Measurements from ENCODE around the gene PRKD1. TPM values are rescaled to one million over a fixed set of nuclear protein-coding genes. Genes with fewer than 3 reads are reported as not detected.
A peak's percentile ranks its signal among the peaks of the same experiment; 100 is the strongest.
"Not testable (repeated sequence)": the region's sequence is repeated elsewhere in the genome, so short reads cannot be mapped to it uniquely, and the experiment has no call there.

Gene PRKD1
- total RNA-seq, 1 donor from 2014 or later: 17.2 TPM

- Histone ChIP-seq H3K27ac (no peak overlapping the region), H3K9me3 (no peaks in the 10 kb centered on the region), H3K4me1 (peaks cover 18% of the 10 kb centered on the region), H3K27me3 (no peaks in the 10 kb centered on the region), H3K36me3 (no peaks in the 10 kb centered on the region), H3K4me3 (no peak overlapping the region)
- DNase-seq (no peak), ATAC-seq (no peak)
- no peak for TF ChIP-seq CTCF (IDR thresholded peaks at IDR 0.05)
- intact Hi-C loops (cut with DNase I): no loop called here
These were observed 188.7 kb downstream of the PRKD1 start for GRCh38 chr14:29738950-29739349.

- H3K4me3 ChIP-seq: no peak overlapping the region
- H3K27ac ChIP-seq: no peak overlapping the region
- H3K9me3 ChIP-seq: no peaks in the 10 kb centered on the region
- peaks cover 11% of the 10 kb centered on the region for H3K4me1 ChIP-seq
- H3K36me3 ChIP-seq: no peaks in the 10 kb centered on the region
- DNase-seq (no peak), ATAC-seq (no peak)
- intact Hi-C loops (cut with DNase I): no loop called here
- H3K27me3 ChIP-seq: no peaks in the 10 kb centered on the region
- TF ChIP-seq CTCF (IDR thresholded peaks at IDR 0.05): no peak
These were observed 189.6 kb downstream of the PRKD1 start for GRCh38 chr14:29738056-29738455.

- H3K4me3 ChIP-seq: no peak overlapping the region
- no peak for TF ChIP-seq CTCF (IDR thresholded peaks at IDR 0.05)
- H3K36me3 ChIP-seq: no peaks in the 10 kb centered on the region
- intact Hi-C loops (cut with DNase I): no loop called here
- H3K9me3 ChIP-seq: no peaks in the 10 kb centered on the region
- H3K4me1 ChIP-seq: no peaks in the 10 kb centered on the region
- DNase-seq (no peak), ATAC-seq (no peak)
- no peaks in the 10 kb centered on the region for H3K27me3 ChIP-seq
- no peak overlapping the region for H3K27ac ChIP-seq
These were observed 192.2 kb downstream of the PRKD1 start for GRCh38 chr14:29735459-29735858.

GRCh38 chr14:29734732-29735131, 192.9 kb downstream of the PRKD1 start:
- intact Hi-C loops (cut with DNase I): no loop called here
- DNase-seq (no peak), ATAC-seq (no peak)
- H3K36me3 ChIP-seq: no peaks in the 10 kb centered on the region
- TF ChIP-seq CTCF (IDR thresholded peaks at IDR 0.05): no peak
- no peak overlapping the region for H3K27ac ChIP-seq
- H3K27me3 ChIP-seq: no peaks in the 10 kb centered on the region
- no peak overlapping the region for H3K4me3 ChIP-seq
- no peaks in the 10 kb centered on the region for H3K9me3 ChIP-seq
- H3K4me1 ChIP-seq: no peaks in the 10 kb centered on the region

GRCh38 chr14:29726560-29727331, 200.9 kb downstream of the PRKD1 start:
- H3K9me3 ChIP-seq; intact Hi-C loops (cut with DNase I); H3K36me3 ChIP-seq; H3K4me3 ChIP-seq; DNase-seq; H3K27ac ChIP-seq; H3K27me3 ChIP-seq; ATAC-seq: not testable (repeated sequence)
- H3K4me1 ChIP-seq: peaks cover 11% of the 10 kb centered on the region

- no peaks in the 10 kb centered on the region for H3K27me3 ChIP-seq
- H3K4me1 ChIP-seq: peaks cover 11% of the 10 kb centered on the region
- ATAC-seq: peak; percentile 69
- H3K27ac ChIP-seq: no peak overlapping the region
- H3K9me3 ChIP-seq: no peaks in the 10 kb centered on the region
- TF ChIP-seq CTCF (IDR thresholded peaks at IDR 0.05): no peak
- no peak for DNase-seq
- no peak overlapping the region for H3K4me3 ChIP-seq
- H3K36me3 ChIP-seq: no peaks in the 10 kb centered on the region
- intact Hi-C loops (cut with DNase I): no loop called here
These were observed 202.7 kb downstream of the PRKD1 start for GRCh38 chr14:29724991-29725390.

Data from upper lobe of right lung (tissue), 1 donor.